Epidermal melanocyte (primary cell): ENCODE data around the gene MYLK2.

Experiments used
- DNase-seq: peaks from one replicate; pipeline ENCODE4 v3.0.0; 2011; ENCODE audit warnings: low spot score; ENCODE audit not compliant: insufficient read length

Gene MYLK2

GRCh38 chr20:31835554-31835953, 16.4 kb downstream of the MYLK2 start:
- no peak for DNase-seq

DNA sequence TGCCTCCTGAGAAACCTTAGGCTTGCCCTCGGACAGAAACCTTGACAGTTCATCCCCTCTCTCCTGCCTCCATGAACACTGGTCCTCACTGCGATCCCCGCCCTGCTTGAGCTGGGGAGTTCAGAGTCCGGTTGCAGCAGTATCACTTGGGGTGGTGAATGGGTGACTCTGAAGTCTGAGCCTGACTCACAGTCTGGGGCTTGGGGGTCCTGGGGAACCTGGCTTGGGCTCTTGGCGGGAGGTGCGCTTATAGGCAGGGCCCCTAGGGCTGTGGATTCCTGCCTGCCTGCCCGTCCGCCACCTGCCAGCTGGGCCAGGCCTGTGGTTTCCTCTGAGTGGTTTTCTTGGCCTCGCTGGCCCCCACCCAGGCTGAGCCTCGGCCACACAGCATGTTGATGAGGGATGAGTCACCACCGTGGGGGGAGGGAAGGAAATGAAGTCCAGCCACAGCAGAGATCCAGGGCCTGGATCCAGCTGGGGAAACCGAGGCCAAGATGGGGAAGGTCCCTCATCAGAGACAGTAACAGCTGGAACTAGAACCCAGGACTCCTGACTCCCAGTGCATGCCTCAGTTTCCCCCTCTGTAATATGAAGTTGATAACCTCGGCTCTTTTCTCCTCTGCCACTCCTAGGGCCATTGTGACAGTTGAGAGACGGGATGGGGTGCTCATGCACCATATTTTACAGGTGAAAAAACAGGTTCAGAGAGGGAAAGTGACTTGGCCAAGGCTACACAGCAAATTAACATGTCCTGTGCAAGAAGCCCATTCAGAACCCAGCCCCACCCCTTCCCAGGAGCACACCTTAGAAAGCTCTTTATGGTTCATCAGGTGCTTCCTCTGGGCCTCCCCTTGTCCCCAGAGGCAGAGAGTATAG, 17.1 kb downstream of the MYLK2 start:
- DNase-seq, result peak; percentile 68

GRCh38 chr20:31836853-31837608, 17.9 kb downstream of the MYLK2 start:
- no peak for DNase-seq

GRCh38 chr20:31837896-31838397, 18.8 kb downstream of the MYLK2 start:
- DNase-seq, result no peak

DNA sequence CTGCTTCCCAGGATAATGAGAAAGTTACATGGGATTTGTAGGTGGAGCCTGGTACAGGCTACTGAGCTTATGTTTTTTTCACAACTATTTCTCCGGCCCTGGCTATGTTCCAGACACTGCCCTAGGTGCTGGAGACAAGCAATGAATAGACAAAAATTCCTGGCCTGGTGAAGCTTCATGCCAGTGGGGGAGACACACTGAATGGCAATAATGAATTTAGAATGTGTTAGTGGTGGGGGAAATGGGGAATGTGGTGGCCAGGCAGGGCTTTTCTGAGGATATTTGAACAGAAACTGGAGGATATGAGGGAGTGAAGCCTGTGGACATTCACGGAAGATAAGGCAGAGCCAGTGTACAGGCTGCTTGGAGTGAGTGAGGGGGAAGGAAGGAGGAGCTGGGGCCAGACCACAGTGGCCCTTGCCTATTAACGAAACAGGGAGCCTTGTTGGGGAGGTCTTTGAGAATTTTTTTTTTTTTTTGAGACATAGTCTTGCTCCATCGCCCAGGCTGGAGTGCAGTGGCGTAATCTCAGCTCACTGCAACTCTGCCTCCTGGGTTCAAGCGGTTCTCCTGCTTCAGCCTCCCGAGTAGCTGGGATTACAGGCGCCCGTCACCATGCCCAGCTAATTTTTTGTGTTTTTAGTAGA, 19.6 kb downstream of the MYLK2 start:
- DNase-seq, result no peak

DNA sequence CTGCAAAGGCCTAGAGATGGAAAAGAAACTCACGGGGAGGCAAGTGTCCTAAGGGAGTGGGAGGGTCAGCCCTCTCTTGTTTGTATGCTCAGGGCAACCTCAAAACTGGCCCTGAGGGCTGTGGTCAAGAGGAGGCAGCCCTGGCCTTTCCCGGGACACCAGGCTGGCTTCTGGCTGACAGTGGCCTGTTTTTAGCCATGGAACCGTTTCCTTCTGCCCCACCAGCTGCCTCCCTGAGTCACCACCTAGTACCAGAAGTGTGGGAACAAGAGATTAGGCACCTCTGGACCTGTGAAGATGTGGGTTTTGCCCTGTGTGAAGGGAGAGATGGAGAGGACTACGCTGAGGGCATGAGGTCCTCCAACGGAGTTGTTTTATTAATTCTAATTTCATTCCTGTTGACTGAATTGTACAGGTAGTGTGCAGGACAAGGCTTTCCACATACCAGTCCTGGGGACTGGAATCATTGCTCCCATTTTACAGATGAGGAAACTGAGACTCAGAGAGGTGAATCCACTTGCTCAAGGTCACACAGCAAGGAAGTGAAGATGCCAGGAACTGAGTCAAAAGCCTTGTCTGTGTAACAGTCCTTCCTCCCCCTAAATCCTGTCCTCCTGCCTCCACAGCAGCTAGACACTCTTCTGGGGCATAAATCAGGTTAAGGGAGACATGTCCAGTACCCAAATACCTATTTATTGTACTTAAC, 20.8 kb downstream of the MYLK2 start:
- DNase-seq, result no peak

- DNase-seq, result no peak
Measured at GRCh38 chr20:31840906-31841816, 22.0 kb downstream of the MYLK2 start.

- DNase-seq, result no peak
Measured at GRCh38 chr20:31841928-31842327, 22.8 kb downstream of the MYLK2 start.

DNA sequence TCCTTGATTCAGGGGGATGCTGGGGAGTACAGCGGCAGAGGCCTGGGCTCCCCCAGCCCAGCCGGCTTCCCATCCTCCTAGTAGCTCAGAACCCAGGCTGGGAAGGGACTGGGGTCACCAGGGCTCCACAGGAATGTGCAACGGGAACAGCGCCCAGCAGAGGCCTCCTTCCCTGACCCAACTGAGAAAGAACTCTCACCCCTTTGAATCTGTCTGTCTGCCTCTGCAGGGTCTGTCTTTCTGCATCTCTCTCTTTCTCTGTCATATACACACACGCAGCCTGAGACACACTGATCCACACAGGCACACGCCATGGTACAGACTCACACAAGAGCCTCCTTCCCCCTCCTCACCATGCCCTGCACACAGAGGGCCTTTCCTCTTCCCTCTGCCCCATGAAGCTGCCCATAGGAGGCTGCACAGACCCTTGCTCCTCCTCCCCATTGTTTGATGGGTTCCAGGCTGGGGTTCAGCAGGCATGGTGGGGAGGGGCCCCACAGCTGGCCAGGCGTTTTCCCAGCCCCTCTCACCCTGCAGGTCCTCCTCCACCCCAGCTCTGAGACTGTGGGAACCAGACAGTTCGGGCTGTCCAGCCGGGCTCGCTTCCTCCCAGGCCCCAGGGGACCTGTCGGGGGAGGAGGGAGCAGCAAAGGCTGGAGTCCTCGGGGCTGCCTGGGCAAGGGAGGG, 23.5 kb downstream of the MYLK2 start:
- peak; percentile 52 for DNase-seq

GRCh38 chr20:31843288-31843687, 24.1 kb downstream of the MYLK2 start:
- no peak for DNase-seq

GRCh38 chr20:31843881-31844280, 24.7 kb downstream of the MYLK2 start:
- DNase-seq, result no peak

GRCh38 chr20:31844737-31845299, 25.7 kb downstream of the MYLK2 start:
- DNase-seq, result no peak

GRCh38 chr20:31845300-31845863, 26.2 kb downstream of the MYLK2 start, which contains the start of gene FOXS1:
Gene FOXS1 (minus strand): TSS chr20:31845604. CDS start chr20:31845542, 62 bp downstream.
- DNase-seq, result no peak

DNA sequence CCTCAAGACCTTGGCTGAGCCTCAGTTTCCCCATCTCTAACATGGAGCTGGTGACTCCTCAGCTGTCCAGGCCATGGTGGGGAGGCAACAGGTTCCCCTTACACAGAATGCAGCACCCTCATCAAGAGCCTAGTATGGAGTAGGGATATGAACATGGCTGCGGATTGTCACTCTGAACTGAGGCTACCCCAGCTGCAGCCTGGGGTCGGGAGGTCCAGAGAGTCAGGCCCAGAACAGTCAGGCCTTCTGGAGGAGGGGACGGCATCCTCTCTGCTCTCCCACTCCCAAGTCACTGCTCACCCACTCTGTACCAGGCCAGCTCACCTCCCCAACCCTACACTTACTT, 27.6 kb downstream of the MYLK2 start:
- DNase-seq, result no peak

DNA sequence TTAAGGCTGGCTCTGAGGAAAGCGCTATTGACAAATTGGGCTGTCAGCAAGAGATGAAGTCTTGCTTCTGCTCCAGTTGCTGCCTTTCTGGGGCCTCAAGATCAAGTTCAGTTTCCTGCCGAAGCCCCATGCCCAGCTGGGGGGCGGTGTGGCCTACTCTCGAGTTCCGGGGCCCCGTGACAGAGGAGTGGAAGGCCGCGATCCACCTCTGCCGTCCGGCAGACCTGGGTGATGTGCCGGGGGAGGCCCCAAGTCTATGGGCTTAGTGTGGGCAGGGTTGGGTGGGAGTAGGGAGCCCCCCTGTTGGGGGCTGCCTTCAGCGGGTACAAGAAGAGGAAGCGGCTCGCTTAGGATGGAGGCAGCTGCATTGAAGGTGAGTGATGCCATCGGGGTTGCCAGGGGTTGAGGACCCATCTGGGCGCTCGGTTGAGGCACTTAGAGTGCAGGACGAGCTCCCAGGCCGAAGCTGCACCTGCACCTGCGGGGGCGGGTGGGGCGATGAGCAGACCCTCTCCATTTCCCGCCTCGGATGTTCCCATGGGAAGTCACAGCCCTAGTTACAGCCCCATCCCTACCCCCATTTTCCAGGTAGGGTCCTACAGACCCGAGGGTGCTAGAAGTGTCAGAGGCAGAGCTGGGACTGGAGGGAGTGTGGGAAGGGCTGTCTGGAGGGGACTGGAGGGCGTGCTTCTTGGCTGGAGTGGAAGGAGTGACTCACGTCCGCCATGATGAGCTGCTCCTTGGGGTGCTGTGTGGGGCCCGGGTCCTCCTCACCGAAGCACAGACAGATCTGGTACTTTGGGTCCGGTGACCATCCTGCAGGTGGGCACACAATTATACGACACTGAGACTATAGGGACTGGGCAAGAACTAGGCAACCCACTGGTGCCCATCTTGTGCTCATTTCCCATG, 29.2 kb downstream of the MYLK2 start:
- DNase-seq, result no peak

DNA sequence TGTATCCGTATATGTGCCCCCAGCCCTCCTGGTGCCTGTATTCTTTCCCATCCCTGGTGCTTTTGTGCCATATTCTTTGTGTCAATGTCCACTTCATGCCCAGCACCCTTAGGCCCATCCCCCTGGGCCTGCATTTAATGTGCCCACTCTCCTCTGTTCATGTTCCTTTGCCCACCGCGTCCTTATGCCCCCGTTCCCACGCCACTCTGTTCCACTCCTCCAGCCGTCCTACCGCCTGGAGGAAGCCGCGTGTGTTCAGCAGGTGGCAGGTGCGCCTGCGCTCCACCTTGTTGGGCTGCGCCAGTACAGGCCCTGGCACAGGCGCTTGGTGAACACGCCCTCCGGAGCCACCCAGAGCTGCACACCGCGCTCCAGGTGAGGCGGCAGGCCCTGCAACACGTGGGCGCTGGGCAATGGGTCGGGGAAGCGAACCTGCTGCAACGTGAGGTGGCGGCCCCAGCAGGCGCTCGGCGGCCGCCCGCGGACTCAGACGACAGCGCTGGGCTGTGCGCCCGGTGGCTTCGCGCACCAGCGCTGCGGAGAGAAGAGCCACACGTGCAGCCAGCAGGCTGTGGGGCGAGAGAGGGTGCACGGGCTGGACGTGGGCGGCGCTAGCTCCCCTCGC, 30.3 kb downstream of the MYLK2 start:
- DNase-seq, result no peak

- no peak for DNase-seq
Measured at GRCh38 chr20:31851240-31851955, 32.2 kb downstream of the MYLK2 start.
